Measurements from ENCODE around the gene TSPAN7.

Gene TSPAN7

DNA sequence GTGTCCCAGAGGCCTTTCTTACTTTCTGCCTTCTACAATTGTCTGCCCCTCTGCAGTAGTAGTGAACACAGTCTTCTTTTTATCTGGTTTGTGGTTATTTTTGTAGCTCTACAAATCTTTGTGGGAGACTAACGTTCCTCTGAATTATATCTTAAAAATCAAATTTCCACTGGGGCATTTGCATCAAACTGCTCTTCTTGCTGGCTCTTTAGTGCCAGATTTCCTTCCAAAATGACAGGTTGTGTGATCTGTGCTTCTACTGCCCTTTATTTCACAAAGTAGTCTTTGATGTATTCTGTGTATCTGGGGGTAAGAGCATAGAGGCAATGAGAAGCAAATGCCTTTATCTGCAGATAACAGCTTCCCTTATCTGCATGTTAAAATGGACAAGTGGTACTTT lies 34.5 kb downstream of the TSPAN7 start:
- DNase-seq (ENCODE audit: low read depth) = no peak

DNA sequence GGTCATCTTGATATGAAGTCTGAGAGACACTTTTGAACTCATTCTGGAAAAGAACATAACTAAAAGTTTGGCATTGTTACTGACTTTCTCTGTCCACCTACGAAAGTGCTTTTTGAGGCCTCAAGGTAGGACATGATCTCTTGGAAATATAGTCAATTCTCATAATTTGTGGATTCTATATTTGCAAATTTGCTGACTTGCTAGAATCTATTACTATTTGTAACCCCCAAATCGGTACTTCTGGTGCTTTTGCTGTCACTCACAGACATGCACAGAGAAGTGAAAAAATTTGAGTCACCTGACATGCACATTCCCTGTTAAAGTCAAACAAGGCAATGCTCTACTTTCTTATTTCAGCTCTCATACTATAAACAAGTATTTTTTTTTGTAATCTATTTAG lies 35.6 kb downstream of the TSPAN7 start:
- no peak for DNase-seq (ENCODE audit: low read depth)

DNA sequence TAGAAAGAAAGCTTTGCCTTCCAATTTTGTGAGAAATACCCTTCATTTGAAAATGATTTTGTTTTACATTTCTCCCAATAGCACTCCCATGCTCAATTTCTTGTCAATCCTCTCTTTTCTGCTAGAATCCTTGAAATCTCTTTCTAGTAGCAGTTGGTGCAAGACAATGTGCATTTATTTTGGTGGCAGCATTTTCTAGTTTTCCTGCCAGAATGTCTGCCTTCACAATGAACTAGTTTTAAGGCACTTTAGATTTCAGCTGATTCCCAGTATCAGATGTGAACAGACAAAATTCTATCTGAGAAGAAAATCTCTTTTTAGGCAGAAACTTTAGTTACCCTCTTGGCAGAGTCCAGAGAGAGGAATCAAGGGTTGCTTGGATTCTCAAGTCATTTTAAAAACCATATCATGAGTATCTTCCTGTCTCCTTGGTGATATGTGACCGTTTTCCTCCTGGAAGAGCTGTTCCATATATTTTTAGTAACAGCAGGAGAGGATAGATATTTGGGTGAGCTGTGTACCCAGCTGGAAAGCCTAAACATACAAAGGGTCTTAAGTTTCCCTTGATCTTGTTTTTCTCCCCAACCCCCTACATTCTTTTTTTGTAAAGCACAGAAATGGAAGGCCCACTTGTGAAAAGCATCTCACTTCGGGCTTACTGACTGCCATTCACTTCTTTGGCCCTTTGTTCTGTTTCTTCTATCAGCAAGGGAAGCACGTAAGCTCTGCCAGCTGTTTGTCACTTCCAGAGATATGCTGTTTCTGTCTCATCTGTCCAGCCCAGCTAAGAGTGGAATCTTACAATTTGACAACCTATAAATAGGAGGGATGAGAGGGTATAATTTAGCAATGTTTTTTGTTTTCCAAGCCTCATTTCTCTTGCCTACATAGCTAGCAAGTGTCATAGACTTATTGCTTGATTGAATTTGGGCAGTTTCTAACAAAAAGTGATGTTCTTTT lies 38.7 kb downstream of the TSPAN7 start:
- no peak for DNase-seq (ENCODE audit: low read depth)

DNA sequence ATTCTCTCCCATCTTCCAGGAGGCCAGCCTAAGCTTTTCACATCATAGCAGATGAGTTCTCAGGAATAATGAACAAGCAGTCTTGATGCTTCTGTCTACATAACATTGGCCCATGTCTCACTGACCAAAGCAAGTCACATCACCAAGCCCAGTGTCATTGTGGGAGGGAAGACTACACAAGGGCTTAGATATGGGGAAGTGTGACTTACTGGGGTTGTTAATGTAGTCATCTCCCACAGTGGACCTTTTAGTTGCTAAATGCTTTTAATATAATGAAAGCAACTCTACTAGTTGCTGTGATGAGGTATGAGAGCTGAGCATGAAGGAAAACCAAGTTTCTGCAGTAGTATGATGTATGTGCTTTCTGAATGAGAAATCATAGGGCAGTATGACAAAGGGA lies 40.5 kb downstream of the TSPAN7 start:
- DNase-seq (ENCODE audit: low read depth) = no peak

DNA sequence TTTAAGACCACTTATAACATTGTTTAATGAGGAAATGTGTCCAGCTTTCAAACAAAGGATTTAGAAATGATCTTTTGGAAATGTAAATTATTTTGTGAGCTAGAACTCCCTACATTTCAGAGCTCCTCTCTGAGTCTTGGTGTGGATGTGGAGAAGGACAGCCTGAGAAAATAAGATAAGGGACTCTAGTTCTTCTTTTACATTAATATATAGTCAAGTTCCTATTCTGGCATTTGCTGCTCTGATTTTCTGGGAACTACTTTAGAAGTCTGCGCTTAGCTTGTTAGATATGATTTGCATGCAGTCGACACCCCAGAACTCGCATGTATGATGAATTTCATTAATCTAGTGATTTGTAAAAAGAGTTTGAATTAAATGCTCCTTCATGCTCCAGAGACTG lies 45.5 kb downstream of the TSPAN7 start:
- no peak for DNase-seq (ENCODE audit: low read depth)

DNA sequence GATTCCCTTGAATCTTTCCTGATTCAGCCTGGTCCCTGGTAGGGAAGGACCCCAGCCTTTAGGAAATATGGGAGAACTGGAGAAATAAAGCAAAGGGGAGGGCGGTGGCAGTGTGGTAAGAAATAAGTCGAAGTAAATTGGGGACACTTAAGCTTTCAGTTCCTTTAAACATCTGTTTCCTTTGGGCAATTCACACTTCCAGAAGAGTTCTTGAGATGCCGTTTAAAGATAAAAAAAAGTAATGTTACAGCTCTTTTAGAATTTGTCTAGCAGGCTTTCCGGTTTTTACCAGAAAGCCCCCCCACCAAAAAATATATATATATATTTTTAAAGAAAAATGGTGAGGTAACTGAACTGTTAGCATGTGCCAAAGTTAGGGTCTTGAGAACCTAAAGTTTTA lies 46.6 kb downstream of the TSPAN7 start:
- DNase-seq (ENCODE audit: low read depth) = no peak

DNA sequence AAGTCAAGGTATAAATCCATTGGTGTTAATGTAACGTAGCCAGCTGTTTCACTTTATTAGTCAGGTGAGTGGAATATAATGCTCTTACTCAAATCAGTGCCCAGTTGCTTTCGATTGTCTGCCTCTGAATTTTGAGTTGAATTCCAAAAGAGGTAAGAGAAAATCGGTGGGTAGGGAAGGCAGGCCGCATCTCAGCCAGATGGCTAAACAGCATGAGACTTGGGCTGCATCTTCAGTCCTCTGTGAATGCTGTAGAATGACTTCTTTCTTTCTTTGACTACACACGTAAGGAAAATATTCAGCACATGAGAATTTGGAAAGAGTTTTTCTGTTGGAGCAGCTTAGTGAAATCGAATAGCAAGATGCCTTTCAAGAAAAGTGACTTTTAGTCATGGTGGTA lies 49.5 kb downstream of the TSPAN7 start:
- no peak for DNase-seq (ENCODE audit: low read depth)

DNA sequence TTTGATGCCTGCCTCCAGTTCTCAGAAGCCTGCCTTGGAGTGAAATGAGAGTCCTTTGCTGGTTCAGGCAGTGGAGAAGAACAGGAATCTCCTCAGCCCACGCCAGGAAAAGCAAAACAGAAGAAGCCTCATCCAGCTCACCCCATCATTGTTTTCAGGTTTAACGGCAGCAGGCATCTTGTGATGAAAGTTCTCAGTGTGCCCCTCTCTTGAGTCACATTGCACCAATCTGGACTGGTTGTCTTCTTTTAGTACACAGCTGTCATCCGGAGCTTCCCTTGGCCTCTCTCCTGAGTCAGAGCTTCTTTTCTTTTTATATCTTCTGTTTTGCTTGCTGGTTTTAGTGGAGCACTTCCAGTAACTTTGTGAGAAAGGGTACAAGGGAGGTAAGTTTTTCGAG lies 50.9 kb downstream of the TSPAN7 start:
- DNase-seq (ENCODE audit: low read depth) = no peak

DNA sequence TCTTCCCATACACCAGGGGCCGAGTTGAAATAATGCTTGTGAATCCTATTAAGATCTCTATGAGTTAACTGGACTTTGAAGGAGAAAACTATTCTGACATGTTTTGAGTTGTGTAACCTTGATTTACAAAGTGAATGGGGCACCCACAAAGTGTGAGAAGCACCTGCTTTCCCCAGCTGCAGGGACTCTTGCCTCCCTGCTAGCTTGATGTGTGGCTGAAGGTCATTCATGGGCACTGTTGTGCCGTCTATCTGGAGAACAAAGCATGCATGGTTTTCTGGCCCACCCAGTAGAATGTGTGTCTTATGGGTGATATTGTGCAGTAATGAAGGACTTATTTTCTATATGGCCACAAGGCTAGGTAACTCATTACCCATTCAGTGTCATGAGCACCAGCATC lies 53.1 kb downstream of the TSPAN7 start:
- no peak for DNase-seq (ENCODE audit: low read depth)

DNA sequence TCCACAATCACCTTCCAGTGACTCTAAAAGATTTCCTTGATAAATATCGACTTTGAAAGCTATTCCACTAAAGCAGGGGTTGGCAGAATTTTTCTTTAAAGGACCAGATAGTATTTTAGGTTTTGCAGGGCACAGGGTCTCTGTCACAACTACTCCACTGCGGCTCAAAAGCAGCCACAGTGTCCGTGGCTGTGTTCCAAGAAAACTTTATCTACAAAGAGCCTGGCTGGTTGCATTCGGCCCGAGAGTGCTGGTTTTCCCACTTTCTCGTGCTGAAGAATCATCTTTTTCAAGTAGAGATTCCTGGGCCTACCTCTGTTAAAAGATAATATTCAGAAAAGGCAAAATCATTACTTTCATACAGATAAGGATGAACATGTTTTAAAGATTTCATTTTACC lies 55.6 kb downstream of the TSPAN7 start:
- DNase-seq (ENCODE audit: low read depth) = no peak

DNA sequence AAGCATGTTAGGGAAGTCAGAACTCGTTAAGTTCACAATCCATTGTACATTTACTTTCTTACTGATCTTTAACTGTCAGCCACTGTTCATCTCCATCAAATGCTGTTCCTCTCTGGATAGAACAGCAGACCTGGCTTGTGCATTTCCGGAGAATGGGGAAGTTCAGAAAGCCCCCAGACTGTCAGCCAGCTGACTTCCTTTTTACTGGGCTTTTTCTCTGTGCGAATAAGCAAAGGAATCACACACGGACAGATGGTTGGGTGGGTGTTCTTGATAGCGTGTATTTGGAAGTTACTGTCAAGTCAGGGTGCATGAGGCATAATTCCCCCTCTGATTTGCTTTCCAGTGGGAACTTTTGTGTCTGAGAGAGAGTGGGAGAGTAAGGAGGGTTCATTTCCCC lies 56.8 kb downstream of the TSPAN7 start:
- DNase-seq (ENCODE audit: low read depth) = no peak

DNA sequence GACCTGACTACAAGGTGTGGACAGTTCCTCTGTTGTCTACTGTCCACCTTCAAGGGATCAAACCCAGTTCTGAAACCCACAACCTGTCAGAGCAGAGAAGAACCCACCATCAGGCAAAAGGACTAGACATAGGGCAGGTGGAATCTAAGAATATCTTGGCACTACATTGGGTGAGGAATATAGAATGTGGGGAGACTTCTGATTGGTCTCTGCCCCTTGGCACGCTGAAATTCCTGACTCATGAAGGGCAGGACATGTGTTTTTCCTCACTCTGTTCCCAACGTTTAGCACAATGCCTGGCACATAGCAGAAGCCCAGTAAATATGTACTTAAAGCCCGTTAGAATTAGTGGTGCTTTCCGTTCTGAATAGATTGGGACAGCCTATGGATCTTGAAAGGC lies 59.3 kb downstream of the TSPAN7 start:
- DNase-seq (ENCODE audit: low read depth) = no peak

DNA sequence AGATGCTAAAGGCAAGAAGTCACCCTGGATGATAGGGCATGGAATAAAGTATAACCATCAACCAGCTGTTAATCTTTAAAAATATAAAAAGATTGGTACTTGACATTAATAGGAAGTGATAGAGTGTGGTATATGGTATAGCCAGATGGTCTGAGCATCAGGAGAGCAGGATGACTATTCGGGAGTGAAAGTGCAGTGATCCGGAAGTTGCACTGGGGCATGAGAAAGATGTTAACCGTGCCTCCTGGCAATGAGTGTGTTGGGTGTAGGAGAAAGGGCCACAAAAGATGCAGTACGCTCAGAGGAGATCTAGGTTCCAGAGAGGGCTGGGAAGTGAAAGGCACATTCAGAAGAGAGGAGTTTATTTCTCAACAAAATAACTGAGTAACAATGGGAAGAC lies 65.0 kb downstream of the TSPAN7 start:
- no peak for DNase-seq (ENCODE audit: low read depth)

DNA sequence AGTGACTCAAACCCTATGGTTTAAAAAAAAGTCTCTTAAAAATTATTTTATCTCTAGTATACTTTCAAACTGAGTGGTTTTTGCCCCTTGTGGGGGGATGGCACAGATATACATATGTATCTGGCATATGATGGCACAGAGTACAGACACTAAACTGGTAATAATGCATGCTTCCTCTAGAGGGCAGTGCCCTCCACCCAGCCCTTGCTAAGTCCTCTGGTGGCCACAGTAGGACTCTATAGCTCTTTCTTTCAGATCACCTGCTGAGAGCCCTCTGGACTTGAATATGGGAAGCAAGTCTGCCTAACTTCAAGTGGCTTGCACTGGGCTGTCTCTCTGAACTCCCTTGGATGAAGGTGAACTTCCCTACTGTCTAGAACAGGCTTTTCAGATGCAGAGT lies 66.3 kb downstream of the TSPAN7 start:
- no peak for DNase-seq (ENCODE audit: low read depth)

DNA sequence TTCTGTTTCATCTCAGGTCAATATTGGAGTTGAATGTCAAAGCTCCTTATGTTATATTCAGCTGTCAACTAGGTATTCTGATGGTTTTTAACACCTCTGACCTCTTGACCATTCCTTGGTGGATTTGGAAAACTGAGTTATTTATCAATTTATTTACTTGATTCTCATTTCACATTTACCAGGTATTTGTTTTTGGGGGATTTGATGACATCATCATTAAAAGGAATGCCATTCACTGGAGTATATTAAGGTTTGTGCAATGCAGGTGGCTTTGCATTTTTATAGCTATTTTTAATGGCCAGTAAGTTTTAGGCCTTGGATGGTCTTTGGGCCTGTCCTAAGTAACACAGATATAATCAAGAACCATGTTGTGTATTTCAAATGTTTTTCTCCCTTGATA lies 67.2 kb downstream of the TSPAN7 start:
- no peak for DNase-seq (ENCODE audit: low read depth)

DNA sequence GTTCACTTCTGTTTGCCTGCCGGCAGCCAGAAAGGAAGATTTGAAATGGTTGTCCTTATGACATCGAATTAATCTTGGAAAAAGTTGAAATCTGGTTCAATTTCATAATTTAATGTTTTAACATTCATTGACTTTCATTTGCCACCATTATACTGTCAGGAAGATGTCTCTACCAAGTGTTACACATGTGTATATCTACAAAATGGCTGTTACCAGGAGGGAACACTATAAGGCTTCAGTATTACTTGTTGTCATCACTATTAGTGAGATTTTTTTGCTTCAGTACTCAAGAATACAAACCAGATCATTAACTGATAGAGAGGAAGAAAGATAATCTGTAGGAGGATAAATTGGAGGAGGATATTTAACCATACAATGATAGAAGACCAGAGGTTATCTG lies 71.2 kb downstream of the TSPAN7 start:
- DNase-seq (ENCODE audit: low read depth) = no peak

DNA sequence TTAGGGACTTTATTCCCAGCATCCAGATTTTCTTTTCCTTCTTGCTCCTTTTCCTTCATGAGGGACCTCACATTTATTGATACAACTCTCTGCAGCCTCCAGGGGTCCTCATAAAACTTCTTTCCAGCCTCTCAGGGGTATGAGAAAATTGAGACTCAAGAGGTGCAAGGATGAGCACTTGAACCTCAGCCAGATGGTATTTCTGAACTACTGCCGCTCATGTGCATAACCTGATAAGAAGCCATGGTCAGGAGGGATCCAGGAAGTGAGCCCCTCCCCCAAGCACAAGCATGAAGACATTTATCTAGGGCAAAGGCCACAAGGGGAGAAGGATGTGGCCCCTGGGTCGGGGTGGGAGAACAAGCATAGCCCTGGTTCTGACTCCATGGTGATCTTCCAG lies 73.3 kb downstream of the TSPAN7 start:
- DNase-seq (ENCODE audit: low read depth) = no peak

DNA sequence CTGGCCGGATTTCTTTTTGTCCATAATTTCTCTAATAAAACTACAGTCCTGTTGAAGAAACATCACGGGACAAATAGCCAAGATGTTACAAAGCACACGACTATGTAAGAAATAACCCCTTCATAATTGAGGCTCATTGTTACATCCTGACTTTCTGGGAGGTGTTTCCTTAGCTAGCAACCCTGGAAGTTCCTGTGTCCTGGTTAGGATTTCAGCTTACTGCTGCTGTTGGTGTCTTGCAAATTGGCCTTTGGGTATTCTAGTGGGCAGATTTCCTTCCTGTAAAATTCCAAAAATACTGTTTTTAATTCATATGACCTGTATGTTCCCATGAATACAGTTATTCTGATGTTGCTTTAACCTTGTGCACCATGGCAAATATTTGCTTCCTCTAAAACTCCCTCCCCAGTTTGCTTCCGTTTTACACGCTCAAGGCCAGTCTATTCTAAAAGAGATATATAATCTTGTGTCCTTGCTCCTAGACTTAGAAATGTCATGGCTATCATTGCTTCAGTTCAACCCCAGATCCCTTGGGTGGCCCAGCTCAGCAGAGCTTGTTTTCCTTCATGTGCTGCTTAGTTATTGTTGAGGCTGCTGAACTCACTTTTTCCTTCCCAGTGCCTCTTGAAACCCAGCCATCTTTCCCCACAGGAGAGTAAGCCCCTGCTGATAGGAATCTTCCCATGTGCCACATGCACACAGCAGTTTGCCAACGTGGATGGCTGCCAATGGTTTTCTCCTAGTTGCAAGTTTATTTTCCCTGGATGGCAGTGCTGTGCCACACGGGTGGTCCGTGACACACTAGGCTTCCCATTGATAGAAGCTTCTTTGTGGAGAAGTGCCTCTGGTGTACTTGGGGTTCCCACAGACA lies 75.8 kb downstream of the TSPAN7 start:
- DNase-seq (ENCODE audit: low read depth) = no peak

DNA sequence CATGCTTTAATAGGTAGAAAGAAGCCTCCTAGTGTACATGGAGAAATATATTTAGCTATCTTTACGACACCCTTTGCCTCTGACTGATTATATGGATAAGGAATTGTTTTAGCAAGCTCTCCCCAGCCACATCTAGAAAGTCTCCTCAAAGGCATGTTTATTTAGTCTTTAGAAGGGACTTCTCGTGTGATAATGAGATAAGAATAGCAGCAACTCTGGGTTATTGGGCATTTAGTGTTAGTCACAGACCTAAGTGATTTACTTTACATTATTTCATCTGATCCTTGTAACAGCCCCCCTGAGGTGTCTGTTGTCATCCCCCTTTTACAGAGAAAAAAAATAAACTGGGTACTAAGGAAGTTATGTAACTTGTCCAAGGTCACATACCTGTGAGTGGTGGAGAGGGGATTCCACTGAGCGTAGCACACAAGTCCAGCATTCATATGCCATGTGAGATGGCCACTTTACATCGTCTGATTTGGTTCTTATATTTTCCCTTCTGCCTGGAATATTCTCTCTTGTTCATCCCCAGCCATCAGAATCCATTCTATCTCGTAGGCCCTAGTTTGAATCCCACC lies 77.7 kb downstream of the TSPAN7 start:
- no peak for DNase-seq (ENCODE audit: low read depth)

DNA sequence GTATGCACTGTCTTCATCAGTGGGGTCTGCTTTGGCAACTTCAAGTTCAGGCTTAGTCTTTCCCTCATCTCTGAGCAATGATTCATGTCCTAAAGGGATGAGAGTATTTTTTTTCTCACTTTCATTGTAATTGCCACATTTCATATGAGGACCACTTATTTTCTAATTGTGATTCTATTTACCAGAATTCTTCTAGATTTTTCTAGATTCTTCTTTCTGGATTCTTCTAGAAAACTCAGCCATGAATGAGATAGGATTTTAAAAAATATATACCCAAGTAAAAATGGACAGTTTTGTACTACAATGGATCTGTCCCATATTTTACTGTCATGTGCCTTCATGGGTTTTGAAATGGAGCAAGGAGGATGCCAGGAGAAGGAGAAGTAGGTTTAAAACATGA lies 78.4 kb downstream of the TSPAN7 start:
- DNase-seq (ENCODE audit: low read depth) = no peak

DNA sequence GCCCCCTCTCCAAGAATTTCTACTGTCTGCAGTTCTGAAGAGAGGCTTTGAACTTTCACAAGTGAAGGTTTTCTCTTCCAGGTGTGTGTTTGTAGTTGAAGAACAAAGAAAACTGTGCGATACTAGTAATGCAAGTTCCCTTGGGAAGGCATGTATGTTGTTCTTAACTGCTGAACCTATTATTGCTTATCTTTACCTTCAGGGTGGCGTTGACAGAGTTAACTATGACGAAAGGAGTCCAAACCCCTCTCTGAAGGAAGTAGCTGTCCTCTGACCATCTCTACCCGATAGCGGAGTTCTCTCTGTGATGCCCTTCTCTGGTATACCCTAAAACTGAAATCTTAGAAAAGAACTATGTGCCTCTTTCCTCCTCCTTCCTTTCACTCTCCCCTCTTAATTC lies 79.9 kb downstream of the TSPAN7 start:
- no peak for DNase-seq (ENCODE audit: low read depth)

DNA sequence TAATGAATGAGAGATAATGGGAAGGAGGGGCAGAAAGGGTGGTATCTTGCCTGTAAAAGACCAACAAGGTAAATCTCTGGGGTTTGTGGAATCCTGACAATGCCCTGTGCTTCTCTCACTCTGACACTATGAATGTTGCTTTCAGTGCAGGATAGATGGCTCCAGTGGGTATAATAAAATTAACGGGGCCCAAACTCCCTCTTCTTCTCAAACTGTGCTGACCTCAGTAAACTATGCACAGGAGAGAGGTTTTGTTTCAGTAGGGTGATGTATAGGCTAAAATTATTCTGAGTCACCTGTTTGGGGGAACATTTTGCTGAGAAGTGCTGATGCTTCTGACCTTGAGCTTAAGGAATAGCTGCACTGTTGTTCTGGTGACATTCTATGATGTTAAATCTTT lies 82.6 kb downstream of the TSPAN7 start:
- no peak for DNase-seq (ENCODE audit: low read depth)

DNA sequence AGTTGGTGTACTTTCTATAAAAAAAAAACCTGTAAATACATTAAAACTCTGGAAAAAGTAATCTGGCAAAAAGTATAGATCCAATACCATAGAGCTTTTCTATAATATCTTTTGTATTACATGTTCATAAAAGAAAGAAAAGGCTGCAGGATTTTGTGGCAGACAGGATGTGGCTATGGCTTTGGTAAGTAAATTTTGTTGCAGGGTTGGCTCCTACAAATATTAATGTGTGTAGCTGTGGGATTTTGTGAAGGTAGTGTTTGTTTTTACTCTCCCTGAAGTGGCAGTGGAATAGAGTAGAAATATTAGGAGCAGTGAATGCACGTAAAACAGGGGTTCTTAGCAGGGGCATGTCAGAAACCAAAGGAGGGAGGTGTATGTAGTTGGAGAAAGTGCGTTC lies 84.8 kb downstream of the TSPAN7 start:
- DNase-seq (ENCODE audit: low read depth) = no peak
